K562 treated with DMSO at 1 percent for 12 hours (cell line): ENCODE data around the gene MARCKSL1. TPM values are rescaled to one million over a fixed set of nuclear protein-coding genes. Genes with fewer than 3 reads are reported as not detected.

ENCODE experiments used
- total RNA-seq: library from RNA; unstranded; fragments of 300-600 nt; gene quantifications from 2 replicates; pipeline ENCODE4 v1.2.3, GENCODE V29; 2022; ENCODE audit not compliant: insufficient read depth

MARCKSL1 gene, protein sequence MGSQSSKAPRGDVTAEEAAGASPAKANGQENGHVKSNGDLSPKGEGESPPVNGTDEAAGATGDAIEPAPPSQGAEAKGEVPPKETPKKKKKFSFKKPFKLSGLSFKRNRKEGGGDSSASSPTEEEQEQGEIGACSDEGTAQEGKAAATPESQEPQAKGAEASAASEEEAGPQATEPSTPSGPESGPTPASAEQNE
- 71.2 and 75.0 TPM in 2 replicates for total RNA-seq

DNA sequence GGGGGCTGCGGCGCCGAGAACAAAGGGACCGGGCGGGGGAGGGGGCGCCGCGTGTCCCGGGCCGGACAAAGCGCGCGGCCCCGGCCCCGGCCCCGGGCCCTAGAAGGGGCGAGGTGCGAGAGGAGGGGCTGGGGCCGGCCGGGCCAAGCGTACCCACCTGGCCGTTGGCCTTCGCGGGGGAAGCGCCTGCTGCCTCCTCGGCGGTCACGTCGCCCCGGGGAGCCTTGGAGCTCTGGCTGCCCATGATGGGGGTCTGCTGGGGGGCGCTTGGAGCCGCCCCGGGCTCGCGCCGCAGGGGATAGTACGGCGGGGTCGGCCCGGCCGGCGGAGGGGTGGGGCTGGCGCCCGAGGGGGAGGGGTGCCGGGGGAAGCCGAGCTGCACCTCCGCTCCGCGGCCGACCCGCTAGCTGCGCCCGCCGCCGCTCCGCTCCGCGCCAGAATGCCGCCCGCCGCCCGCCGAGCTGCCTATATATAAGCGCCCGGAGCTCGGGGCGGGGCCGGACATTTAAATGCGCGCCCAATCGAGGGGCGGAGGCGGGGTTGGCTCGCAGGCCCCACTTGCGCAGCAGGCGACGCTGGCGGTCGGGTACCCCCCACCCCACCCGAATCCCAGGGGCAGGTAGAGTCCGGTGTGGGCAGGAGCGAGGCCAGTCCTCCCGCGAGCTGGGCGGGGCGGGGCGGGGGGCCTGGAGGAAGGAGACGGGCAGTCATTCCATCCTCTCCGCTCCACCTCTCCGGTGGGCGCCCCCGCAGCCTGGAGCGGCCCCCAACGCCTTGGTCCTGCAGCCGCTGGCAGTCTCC is at the start of gene MARCKSL1:
Gene MARCKSL1, minus strand, starts transcription at position 444 of the 801 bp plus-strand sequence. Its CDS starts 200 bp downstream, at position 244.

DNA sequence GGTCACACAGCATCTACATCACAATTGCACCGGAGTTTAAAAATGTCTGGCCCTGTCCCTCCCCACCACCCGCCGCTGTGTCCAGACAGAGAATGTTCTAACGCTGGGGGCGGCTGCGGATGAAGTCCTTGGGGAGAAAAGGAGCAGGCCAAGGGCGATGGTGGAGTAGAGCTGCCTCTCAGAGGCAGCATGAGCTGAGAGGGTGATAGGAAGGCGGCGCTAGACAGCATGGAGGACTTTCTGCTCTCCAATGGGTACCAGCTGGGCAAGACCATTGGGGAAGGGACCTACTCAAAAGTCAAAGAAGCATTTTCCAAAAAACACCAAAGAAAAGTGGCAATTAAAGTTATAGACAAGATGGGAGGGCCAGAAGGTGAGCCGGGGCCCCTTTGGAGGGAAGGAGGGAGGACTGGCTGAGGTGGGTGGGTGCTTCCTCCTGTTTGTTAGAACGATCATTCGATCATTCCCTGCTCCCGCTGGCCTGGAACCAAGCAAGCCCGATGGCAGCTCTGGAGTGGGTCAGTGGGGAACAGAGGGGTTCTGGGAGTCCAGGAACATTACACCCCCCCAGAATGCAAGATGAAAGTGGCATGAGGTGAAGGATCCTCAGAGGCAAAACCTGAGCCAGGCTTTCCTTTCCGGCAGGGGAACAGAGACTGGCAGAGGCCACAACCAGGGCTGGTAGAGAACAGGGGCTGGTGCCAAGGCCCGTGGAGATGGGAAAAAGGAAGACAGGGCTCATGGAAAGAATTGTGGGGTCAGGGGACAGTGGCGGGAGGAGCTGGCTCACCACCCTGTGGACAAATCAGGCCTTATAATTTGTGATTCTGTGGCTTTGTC is 26.7 kb upstream of the MARCKSL1 start, which contains the start of the genes FAM229A and TSSK3:
Gene FAM229A, minus strand, starts transcription at position 12 of the 840 bp plus-strand sequence. CDS start 394 bp downstream, outside the sequence.
Gene TSSK3, plus strand, starts transcription at position 66 of the 840 bp plus-strand sequence. Its CDS starts 163 bp downstream, at position 229.

DNA sequence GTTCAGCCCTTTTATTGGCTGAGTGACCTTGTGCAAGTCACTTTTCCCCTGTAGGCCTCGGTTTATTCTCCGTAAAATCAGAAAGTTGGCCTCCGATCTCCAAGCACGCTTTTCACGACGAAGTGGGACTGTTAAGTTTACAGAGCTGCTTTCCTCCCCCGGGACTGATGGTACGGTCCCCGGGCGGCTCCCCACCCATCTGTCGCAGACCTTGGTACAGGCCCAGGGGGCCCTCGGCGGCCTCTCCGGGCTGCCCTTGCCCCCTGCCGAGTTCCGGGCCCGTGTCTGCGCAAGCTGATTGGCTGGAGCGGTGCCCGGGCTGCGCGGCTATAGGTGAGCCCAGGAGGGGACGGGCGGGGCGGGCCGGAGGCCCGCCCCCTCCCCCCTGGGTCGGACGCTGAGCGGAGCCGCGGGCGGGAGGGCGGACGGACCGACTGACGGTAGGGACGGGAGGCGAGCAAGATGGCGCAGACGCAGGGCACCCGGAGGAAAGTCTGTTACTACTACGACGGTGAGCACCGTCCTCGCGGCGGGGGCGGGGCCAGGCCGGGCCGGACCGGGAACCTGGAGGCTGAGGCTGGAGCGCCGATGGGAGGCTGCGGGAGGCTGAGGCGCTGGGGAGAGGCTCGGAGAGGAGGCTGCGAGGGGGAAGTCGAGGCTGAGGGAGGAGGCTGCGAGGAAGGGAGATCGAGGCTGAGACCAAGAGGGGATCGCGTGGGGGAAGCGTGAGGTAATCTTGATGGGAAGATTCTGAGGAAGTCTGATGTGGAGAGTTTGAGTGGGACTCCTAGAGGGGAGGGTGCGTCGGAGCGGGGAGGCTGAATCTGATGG is 44.1 kb downstream of the MARCKSL1 start, which contains the start of gene HDAC1:
Gene HDAC1, plus strand, starts transcription at position 376 of the 831 bp plus-strand sequence. Its CDS starts 87 bp downstream, at position 463.

Other genes with a start within 250 kb of the MARCKSL1 start
- 10.3 and 25.6 TPM in 2 replicates for gene KPNA6, start 228.2 kb downstream of the MARCKSL1 start, total RNA-seq
- 23.0 and 51.0 TPM in 2 replicates for gene TXLNA, start 156.6 kb downstream of the MARCKSL1 start, total RNA-seq
- gene CCDC28B, start 135.6 kb downstream of the MARCKSL1 start, total RNA-seq: 25.5 and 27.9 TPM in 2 replicates
- gene IQCC, start 130.6 kb downstream of the MARCKSL1 start, total RNA-seq: 4.9 and 8.2 TPM in 2 replicates
- gene DCDC2B, start 127.1 kb downstream of the MARCKSL1 start, total RNA-seq: not detected in 2 replicates
- gene TMEM234, start 113.9 kb downstream of the MARCKSL1 start, total RNA-seq: 8.0 and 8.4 TPM in 2 replicates
- 265 and 287 TPM in 2 replicates for gene EIF3I, start 113.8 kb downstream of the MARCKSL1 start, total RNA-seq
- gene FAM167B, start 89.0 kb downstream of the MARCKSL1 start, total RNA-seq: not detected in 2 replicates
- gene LCK, start 85.0 kb downstream of the MARCKSL1 start, total RNA-seq: not detected in 2 replicates
- gene HDAC1, start 44.1 kb downstream of the MARCKSL1 start, total RNA-seq: 139 and 261 TPM in 2 replicates
- 14.5 and 27.7 TPM in 2 replicates for gene FAM229A, start 26.3 kb upstream of the MARCKSL1 start, total RNA-seq
- 1.6 and 5.0 TPM in 2 replicates for gene TSSK3, start 26.3 kb upstream of the MARCKSL1 start, total RNA-seq
- gene BSDC1, start 58.2 kb upstream of the MARCKSL1 start, total RNA-seq: 38.0 and 80.7 TPM in 2 replicates
- not detected in 2 replicates for gene ZBTB8B, start 128.8 kb upstream of the MARCKSL1 start, total RNA-seq
- not detected in 2 replicates for gene ZBTB8A, start 203.2 kb upstream of the MARCKSL1 start, total RNA-seq